Islet of Langerhans (tissue), 1 donor: ENCODE measurements around the gene TMEM59.
"Not testable (repeated sequence)": the region's sequence is repeated elsewhere in the genome, so short reads cannot be mapped to it uniquely, and the experiment has no call there.

Experiments
- FAIRE-seq: peaks from one replicate; lab custom pipeline; 2011; peaks lifted over from hg19 to GRCh38; lab: Jason Lieb, UNC

Gene TMEM59

GRCh38 chr1:54012863-54013262 lies 40.1 kb downstream of the TMEM59 start:
- no peak for FAIRE-seq

- FAIRE-seq, result no peak
Observed at GRCh38 chr1:54012008-54012325, 41.0 kb downstream of the TMEM59 start.

GRCh38 chr1:54011316-54012007 lies 41.5 kb downstream of the TMEM59 start:
- no peak for FAIRE-seq

- no peak for FAIRE-seq
Observed at GRCh38 chr1:54010415-54011117, 42.4 kb downstream of the TMEM59 start.

- no peak for FAIRE-seq
Observed at GRCh38 chr1:54009406-54009805, 43.6 kb downstream of the TMEM59 start.

- FAIRE-seq, result no peak
Observed at GRCh38 chr1:54008876-54009275, 44.1 kb downstream of the TMEM59 start.

- no peak for FAIRE-seq
Observed at GRCh38 chr1:54007613-54008012, 45.4 kb downstream of the TMEM59 start.

DNA sequence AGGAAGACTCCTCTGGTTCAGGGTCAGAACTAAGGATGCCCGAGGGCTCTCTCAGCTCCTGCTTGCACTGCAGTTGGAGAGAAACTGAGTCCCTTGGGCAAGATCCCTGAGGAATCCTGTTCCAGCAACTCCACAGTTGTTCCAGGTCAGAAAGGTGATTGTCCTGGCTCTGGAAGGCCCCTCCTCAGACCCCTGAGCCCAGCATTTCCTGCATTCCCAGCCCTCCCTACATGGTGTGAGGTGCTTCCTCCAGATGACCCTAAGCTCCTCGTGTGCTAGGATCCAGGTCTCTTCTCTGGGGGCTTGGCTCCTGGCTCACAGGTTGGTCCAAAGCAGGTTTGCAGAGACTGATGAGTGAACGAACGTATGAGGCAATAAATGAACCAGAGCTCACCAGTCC lies 46.5 kb downstream of the TMEM59 start:
- FAIRE-seq, result no peak

GRCh38 chr1:54004481-54005049 lies 48.4 kb downstream of the TMEM59 start:
- no peak for FAIRE-seq

GRCh38 chr1:54003750-54004480 lies 49.1 kb downstream of the TMEM59 start:
- not testable (repeated sequence) for FAIRE-seq

- no peak for FAIRE-seq
Observed at GRCh38 chr1:54003249-54003646, 49.8 kb downstream of the TMEM59 start.

DNA sequence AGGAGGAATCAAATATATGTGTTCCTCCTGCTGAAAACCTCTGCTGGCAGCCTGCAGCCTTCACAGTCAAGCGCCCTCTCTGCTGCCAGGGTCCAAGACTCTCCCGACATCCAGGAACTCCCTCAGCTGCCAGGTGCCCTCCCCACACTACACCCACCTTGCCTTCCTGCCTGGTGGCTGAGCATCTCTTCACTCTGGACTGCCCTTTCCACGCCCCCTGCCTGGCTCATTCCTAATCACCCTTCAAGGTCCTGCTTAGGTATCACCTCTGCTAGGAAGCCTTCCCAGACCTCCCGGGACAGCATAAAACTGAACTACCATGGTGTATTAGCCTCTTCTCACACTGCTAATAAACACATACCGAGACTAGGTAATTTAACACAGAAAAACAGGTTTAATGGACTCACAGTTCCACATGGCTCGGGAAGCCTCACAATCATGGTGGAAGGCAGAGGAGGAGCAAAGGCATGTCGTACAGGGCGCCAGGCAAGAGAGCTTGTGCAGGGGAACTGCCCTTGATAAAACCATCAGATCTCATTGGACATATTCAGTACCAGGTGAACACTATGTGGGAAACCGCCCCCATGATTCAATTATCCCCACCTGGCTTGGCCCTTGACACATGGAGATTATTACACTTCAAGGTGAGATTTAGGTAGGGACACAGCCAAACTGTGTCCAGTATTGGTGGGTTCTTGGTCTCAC lies 50.3 kb downstream of the TMEM59 start:
- FAIRE-seq, result no peak

GRCh38 chr1:54001591-54001990 lies 51.4 kb downstream of the TMEM59 start:
- no peak for FAIRE-seq

- FAIRE-seq, result no peak
Observed at GRCh38 chr1:53999920-54000319, 53.1 kb downstream of the TMEM59 start.

DNA sequence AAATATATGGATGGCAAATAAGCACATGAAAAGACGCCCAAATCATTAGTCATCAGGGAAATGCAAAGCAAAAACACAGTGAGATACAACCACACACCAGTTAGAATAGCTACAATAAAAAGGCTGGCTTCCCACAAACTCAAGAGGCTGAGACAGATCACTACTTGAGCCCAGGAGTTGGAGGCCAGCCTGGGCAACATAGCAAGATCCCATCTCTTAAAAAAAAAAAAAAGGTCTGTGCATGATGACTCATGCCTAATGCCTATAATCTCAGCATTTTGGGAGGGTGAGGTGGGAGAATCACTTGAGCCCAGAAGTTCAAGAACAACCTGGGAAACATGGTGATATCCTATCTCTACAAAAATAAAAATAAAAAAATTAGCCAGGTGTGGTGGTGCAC lies 54.8 kb downstream of the TMEM59 start:
- no peak for FAIRE-seq

DNA sequence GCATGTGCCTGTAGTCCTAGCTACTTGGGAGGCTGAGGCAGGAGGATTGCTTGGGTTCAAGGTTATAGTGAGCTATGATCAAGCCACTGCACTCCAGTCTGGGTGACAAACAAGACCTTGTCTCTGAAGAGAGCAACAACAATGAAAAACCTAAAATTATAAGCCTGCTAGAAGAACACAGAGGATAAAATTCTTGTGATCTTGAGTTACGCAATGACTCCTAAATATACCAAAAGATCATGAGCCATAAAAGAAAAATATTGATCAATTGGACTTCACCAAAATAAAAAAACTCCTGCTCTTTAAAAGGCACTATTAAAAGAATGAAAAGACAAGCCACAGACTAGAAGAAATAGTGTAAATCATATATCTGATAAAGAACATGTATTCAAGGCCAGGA lies 57.3 kb downstream of the TMEM59 start:
- no peak for FAIRE-seq

GRCh38 chr1:53994516-53994915 lies 58.5 kb downstream of the TMEM59 start:
- FAIRE-seq, result not testable (repeated sequence)

DNA sequence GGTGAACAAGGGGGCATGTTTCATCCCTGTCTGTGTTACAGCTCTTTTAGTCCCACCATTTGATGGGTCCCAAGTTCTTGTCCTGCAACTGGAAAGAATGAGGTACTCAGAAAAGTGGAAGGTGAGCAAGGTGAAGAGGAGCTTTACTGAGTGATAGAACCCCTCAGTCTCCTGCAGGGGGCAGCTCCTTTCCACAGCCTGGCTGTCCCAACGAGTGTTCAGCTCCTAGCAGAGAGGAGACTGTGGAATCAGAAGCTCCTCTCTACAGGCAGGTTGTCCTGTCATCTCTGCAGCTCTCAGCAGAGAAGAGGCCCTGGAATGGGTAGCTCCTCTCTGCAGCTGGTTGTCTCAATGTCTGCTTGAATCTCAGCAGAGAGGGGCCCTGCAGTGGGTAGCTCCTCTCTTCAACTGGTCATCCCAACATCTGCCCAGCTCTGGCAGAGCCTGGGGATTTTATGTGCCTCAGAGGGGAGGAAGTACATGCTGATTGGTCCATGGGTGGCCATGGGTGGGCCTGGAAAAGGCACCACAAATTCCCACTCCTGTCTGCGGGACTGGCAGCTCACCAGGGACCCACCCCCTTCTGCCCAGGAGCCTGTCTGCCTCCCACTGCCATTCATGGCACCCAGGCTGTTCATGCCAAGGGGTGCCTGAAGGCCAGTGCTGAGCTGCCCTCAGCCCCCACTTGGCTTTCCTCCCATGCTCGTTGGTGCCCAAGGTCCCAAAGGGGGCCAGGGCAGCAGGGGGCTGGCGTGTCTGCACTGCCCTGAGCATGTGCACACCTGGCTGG lies 60.7 kb downstream of the TMEM59 start:
- no peak for FAIRE-seq

- FAIRE-seq, result peak; percentile 47
Observed at GRCh38 chr1:53987880-53988279, 65.1 kb downstream of the TMEM59 start.

GRCh38 chr1:53986458-53986857 lies 66.5 kb downstream of the TMEM59 start:
- FAIRE-seq, result no peak

GRCh38 chr1:53984726-53985125 lies 68.3 kb downstream of the TMEM59 start:
- no peak for FAIRE-seq

DNA sequence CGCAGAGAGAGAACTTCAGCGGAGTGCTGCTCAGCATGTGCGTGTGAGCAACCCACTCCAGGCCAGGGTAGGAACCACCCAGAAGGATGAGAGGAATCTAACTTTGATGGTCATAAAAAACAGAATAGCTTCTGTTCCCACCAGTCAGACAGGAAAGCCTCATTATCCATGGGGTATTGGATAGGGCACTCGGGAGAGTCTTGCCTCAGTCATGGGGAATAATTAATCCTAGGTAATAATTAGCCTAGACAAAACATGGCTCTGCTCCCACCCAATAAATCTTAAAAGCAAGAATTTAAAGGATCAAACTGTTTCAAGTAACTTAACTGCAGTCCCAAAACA lies 70.3 kb downstream of the TMEM59 start:
- peak; percentile 65 for FAIRE-seq
